ENCODE results near the gene CCDC97.
A peak's percentile ranks its signal among the peaks of the same experiment; 100 is the strongest.

The CCDC97 gene

GRCh38 chr19:41265395-41266153 is 44.4 kb upstream of the CCDC97 start:
- Histone ChIP-seq H3K27ac (ENCODE audit: low read depth, low read length) (peak overlapping the region; percentile 84), H3K4me3 (ENCODE audit: low read length) (peak overlapping the region; percentile 95), H3K27me3 (ENCODE audit: control insufficient read depth, low read length) (0 out of 2 replicates have a peak, but pooled peaks cover 3% of the 10 kb centered on the region), H3K79me2 (ENCODE audit: control insufficient read depth, low read length) (peaks cover 62% of the 10 kb centered on the region), H3K9me2 (replicated peaks; ENCODE audit: control insufficient read depth, low read length) (no peaks in the 10 kb centered on the region), H3K4me2 (ENCODE audit: low read length) (peak overlapping the region; percentile 97), H3K9me3 (ENCODE audit: control insufficient read depth, insufficient read depth, low read length) (no peaks in the 10 kb centered on the region), H3F3A (ENCODE audit: control insufficient read depth, insufficient read depth) (peaks cover 8% of the 10 kb centered on the region; the same call in 1 of the 2 replicates), H3K4me1 (ENCODE audit: control insufficient read depth, low read length) (peaks cover 26% of the 10 kb centered on the region), H3K36me3 (ENCODE audit: control insufficient read depth, low read length) (peaks cover 66% of the 10 kb centered on the region), H4K20me1 (ENCODE audit: control insufficient read depth, insufficient read depth, low read depth, low read length) (peaks cover 15% of the 10 kb centered on the region)
- TF ChIP-seq CTCF (IDR thresholded peaks at IDR 0.05; ENCODE audit: low read depth, low read length, poor library complexity, severe bottlenecking) (no peak), EZH2phosphoT487 (IDR thresholded peaks at IDR 0.05; ENCODE audit: borderline replicate concordance, low read length) (no peak)

GRCh38 chr19:41269055-41269454 is 40.9 kb upstream of the CCDC97 start:
- Histone ChIP-seq H3K79me2 (ENCODE audit: control insufficient read depth, low read length) (peaks cover 86% of the 10 kb centered on the region), H4K20me1 (ENCODE audit: control insufficient read depth, insufficient read depth, low read depth, low read length) (peaks cover 19% of the 10 kb centered on the region), H3K4me1 (ENCODE audit: control insufficient read depth, low read length) (peaks cover 20% of the 10 kb centered on the region), H3F3A (ENCODE audit: control insufficient read depth, insufficient read depth) (no peaks in the 10 kb centered on the region), H3K4me2 (ENCODE audit: low read length) (no peak overlapping the region), H3K9me3 (ENCODE audit: control insufficient read depth, insufficient read depth, low read length) (no peaks in the 10 kb centered on the region), H3K36me3 (ENCODE audit: control insufficient read depth, low read length) (peaks cover 96% of the 10 kb centered on the region), H3K27ac (ENCODE audit: low read depth, low read length) (no peak overlapping the region), H3K4me3 (ENCODE audit: low read length) (no peak overlapping the region), H3K9me2 (replicated peaks; ENCODE audit: control insufficient read depth, low read length) (no peaks in the 10 kb centered on the region), H3K27me3 (ENCODE audit: control insufficient read depth, low read length) (no peaks in the 10 kb centered on the region)
- TF ChIP-seq EZH2phosphoT487 (IDR thresholded peaks at IDR 0.05; ENCODE audit: borderline replicate concordance, low read length) (no peak), CTCF (IDR thresholded peaks at IDR 0.05; ENCODE audit: low read depth, low read length, poor library complexity, severe bottlenecking) (no peak)

- TF ChIP-seq CTCF (IDR thresholded peaks at IDR 0.05; ENCODE audit: low read depth, low read length, poor library complexity, severe bottlenecking) (no peak), EZH2phosphoT487 (IDR thresholded peaks at IDR 0.05; ENCODE audit: borderline replicate concordance, low read length) (no peak)
- Histone ChIP-seq H3F3A (ENCODE audit: control insufficient read depth, insufficient read depth) (no peaks in the 10 kb centered on the region), H3K36me3 (ENCODE audit: control insufficient read depth, low read length) (peaks cover 97% of the 10 kb centered on the region), H3K9me2 (replicated peaks; ENCODE audit: control insufficient read depth, low read length) (no peaks in the 10 kb centered on the region), H3K79me2 (ENCODE audit: control insufficient read depth, low read length) (peaks cover 82% of the 10 kb centered on the region), H3K4me2 (ENCODE audit: low read length) (no peak overlapping the region), H4K20me1 (ENCODE audit: control insufficient read depth, insufficient read depth, low read depth, low read length) (peaks cover 19% of the 10 kb centered on the region), H3K27ac (ENCODE audit: low read depth, low read length) (no peak overlapping the region), H3K4me1 (ENCODE audit: control insufficient read depth, low read length) (peaks cover 20% of the 10 kb centered on the region), H3K9me3 (ENCODE audit: control insufficient read depth, insufficient read depth, low read length) (no peaks in the 10 kb centered on the region), H3K4me3 (ENCODE audit: low read length) (no peak overlapping the region), H3K27me3 (ENCODE audit: control insufficient read depth, low read length) (no peaks in the 10 kb centered on the region)
These were observed 40.4 kb upstream of the CCDC97 start for GRCh38 chr19:41269571-41269970.

Measured in DOHH2 (cell line).